ENCODE measurements around the gene IGSF21. TPM values are rescaled to one million over a fixed set of nuclear protein-coding genes. Genes with fewer than 3 reads are reported as not detected.

Gene IGSF21
- total RNA-seq, 4 donors from 2014 or later, result not detected

GRCh38 chr1:18279351-18280074, 171.9 kb downstream of the IGSF21 start:
- no peak overlapping the region for H3K27ac ChIP-seq
- no peak for TF ChIP-seq CTCF (IDR thresholded peaks at IDR 0.05)
- no peak overlapping the region for H3K4me3 ChIP-seq
- no peaks in the 10 kb centered on the region for H3K36me3 ChIP-seq
- no peaks in the 10 kb centered on the region for H3K4me1 ChIP-seq
- no peaks in the 10 kb centered on the region for H3K9me3 ChIP-seq
- no peak for DNase-seq
- no peaks in the 10 kb centered on the region for H3K27me3 ChIP-seq

- no peaks in the 10 kb centered on the region for H3K36me3 ChIP-seq
- no peak for DNase-seq
- no peaks in the 10 kb centered on the region for H3K9me3 ChIP-seq
- TF ChIP-seq POLR2A (IDR thresholded peaks at IDR 0.05) (no peak), CTCF (IDR thresholded peaks at IDR 0.05) (no peak)
- no peak overlapping the region for H3K4me3 ChIP-seq
- H3K4me1 ChIP-seq, result no peaks in the 10 kb centered on the region
- H3K27me3 ChIP-seq, result no peaks in the 10 kb centered on the region
- H3K27ac ChIP-seq, result no peak overlapping the region
These were observed 173.4 kb downstream of the IGSF21 start for GRCh38 chr1:18280956-18281355.

GRCh38 chr1:18282851-18283600, 175.4 kb downstream of the IGSF21 start:
- Histone ChIP-seq H3K4me1 (no peaks in the 10 kb centered on the region), H3K36me3 (no peaks in the 10 kb centered on the region), H3K9me3 (no peaks in the 10 kb centered on the region), H3K27me3 (no peaks in the 10 kb centered on the region), H3K27ac (no peak overlapping the region), H3K4me3 (no peak overlapping the region)
- DNase-seq, result no peak
- TF ChIP-seq POLR2A (IDR thresholded peaks at IDR 0.05) (no peak), CTCF (IDR thresholded peaks at IDR 0.05) (no peak)

- no peak for TF ChIP-seq CTCF (IDR thresholded peaks at IDR 0.05)
- no peak for TF ChIP-seq POLR2A (IDR thresholded peaks at IDR 0.05)
- Histone ChIP-seq H3K27me3 (no peaks in the 10 kb centered on the region), H3K27ac (no peak overlapping the region), H3K4me3 (no peak overlapping the region), H3K36me3 (no peaks in the 10 kb centered on the region), H3K4me1 (no peaks in the 10 kb centered on the region), H3K9me3 (no peaks in the 10 kb centered on the region)
- no peak for DNase-seq
These were observed 176.2 kb downstream of the IGSF21 start for GRCh38 chr1:18283601-18284385.

GRCh38 chr1:18284805-18285537, 177.4 kb downstream of the IGSF21 start:
- no peak for DNase-seq
- Histone ChIP-seq H3K36me3 (no peaks in the 10 kb centered on the region), H3K9me3 (no peaks in the 10 kb centered on the region), H3K4me3 (no peak overlapping the region), H3K27ac (no peak overlapping the region), H3K27me3 (no peaks in the 10 kb centered on the region), H3K4me1 (no peaks in the 10 kb centered on the region)
- TF ChIP-seq POLR2A (IDR thresholded peaks at IDR 0.05), result no peak
